Spleen (tissue), 11 donors: ENCODE data around the gene NUP160. TPM values are rescaled to one million over a fixed set of nuclear protein-coding genes. Genes with fewer than 3 reads are reported as not detected.

Source experiments
- DNase-seq: peaks from one replicate; pipeline ENCODE4 v3.0.0-alpha.2; 2020
- H3K27ac ChIP-seq, 8 donors: fragments of 200-600 bp; sonication (generic) in 7 of 8; 1 replicate in 4 of 8; 2 replicates in 4 of 8; pipeline versions ENCODE4 v1.5.0 to v1.8.0; 2016 to 2021; ENCODE audit warnings: inconsistent platforms in 4 of 8, mild to moderate bottlenecking in 4 of 8, moderate library complexity in 1 of 8
- H3K27me3 ChIP-seq, 7 donors: fragments of 200-600 bp; sonication (generic) in 6 of 7; replicated peaks in 1 of 7; 1 replicate in 4 of 7; 2 replicates in 3 of 7; pipeline versions ENCODE4 v1.5.0 to v1.8.0; 2016 to 2021; ENCODE audit warnings: inconsistent platforms in 3 of 7, mild to moderate bottlenecking in 1 of 7
- H3K36me3 ChIP-seq, 6 donors: fragments of 200-600 bp; sonication (generic) in 5 of 6; 1 replicate in 4 of 6; 2 replicates in 2 of 6; pipeline versions ENCODE4 v1.5.0 to v1.8.0; 2016 to 2021; ENCODE audit warnings: inconsistent platforms in 2 of 6
- H3K4me1 ChIP-seq, 6 donors: fragments of 200-600 bp; sonication (generic) in 5 of 6; 1 replicate in 3 of 6; 2 replicates in 3 of 6; pipeline versions ENCODE4 v1.5.0 to v1.8.0; 2016 to 2021; ENCODE audit warnings: inconsistent platforms in 3 of 6
- H3K4me3 ChIP-seq, 8 donors: fragments of 200-600 bp; sonication (generic) in 7 of 8; 1 replicate in 4 of 8; 2 replicates in 4 of 8; pipeline versions ENCODE4 v1.5.0 to v1.8.0; 2016 to 2021; ENCODE audit warnings: inconsistent platforms in 4 of 8, mild to moderate bottlenecking in 4 of 8, moderate library complexity in 2 of 8
- H3K9me3 ChIP-seq, 8 donors: fragments of 200-600 bp; sonication (generic) in 7 of 8; 1 replicate in 4 of 8; 2 replicates in 4 of 8; pipeline versions ENCODE4 v1.5.0 to v1.8.0; 2016 to 2021; ENCODE audit warnings: inconsistent platforms in 4 of 8
- POLR2A ChIP-seq, 3 donors: fragments of 450-650 bp; IDR thresholded peaks; one replicate each; pipeline ENCODE4 v1.5.1; 2017; ENCODE audit warnings: antibody characterized with exemption in 3 of 3, mild to moderate bottlenecking in 1 of 3
- POLR2AphosphoS5 ChIP-seq, 3 donors: sonication (generic); formaldehyde crosslinking; IDR thresholded peaks; one replicate each; pipeline ENCODE4 v1.5.1; 2017; ENCODE audit warnings: antibody characterized with exemption in 3 of 3
- WGBS, 5 donors: extraction: QIAGEN DNeasy Blood & Tissue Kit in 3 of 5; methylation state at CpG; one replicate each; pipeline versions ENCODE4 v1.1.5 to v1.1.7; 2013 to 2018; 5-methylcytosine and 5-hydroxymethylcytosine counted together
- intact Hi-C: fragments of 100-400 bp; cut with DNase I; formaldehyde crosslinking; loops from one replicate; pipeline ENCODE4 v1.15.0; 2023; ENCODE audit warnings: low total_unique reads
- polyA plus RNA-seq, 3 donors: library from polyadenylated mRNA; stranded (reverse); fragments of 200-250 nt; gene quantifications; one replicate each; pipeline ENCODE4 v1.2.1, GENCODE V29; 2013
- total RNA-seq, 7 donors: library from RNA; depleted of rRNA in 3 of 7; stranded (reverse); fragments of >200 nt in 3 of 7; fragmentation: NEBNext Ultra II Directional in 4 of 7; extraction: Animal tissue kit (Norgen Biotek cat#: 25700) in 4 of 7; gene quantifications; one replicate each; pipeline versions ENCODE4 v1.1.0 to v1.2.1, GENCODE V29; 2016 to 2021
- TF ChIP-seq, protein P1 (sequence below), 11 experiments: fragments of 200-600 bp in 7 of 11; fragments of 450-650 bp in 4 of 11; sonication (generic) in 4 of 11; IDR thresholded peaks in 8 of 11; conservative IDR thresholded peaks in 3 of 11; 1 replicate in 7 of 11; 2 replicates in 4 of 11; pipeline versions ENCODE4 v1.4.0 to v1.8.0; 2016 to 2021; ENCODE audit warnings: antibody characterized with exemption in 11 of 11, inconsistent platforms in 4 of 11, mild to moderate bottlenecking in 1 of 11
- donor health status: healthy with polysubstance abuse.
- donor health status: DM: no; HTN: no; CAD: no; lungs with moderate emphysema.
- donor health status: DM: no; HTN: no; CAD: no.
- donor health status: Bipolar disorder and iron deficiency.
- donor health status: healthy.
- donor health status: DM: no; HTN: no; CAD: no.
- donor health status: DM: yes; HTN: yes; CAD: no.

The NUP160 gene
- total and polyA plus RNA-seq, 10 donors = 16.0 to 54.8 (median 41.2) TPM

DNA sequence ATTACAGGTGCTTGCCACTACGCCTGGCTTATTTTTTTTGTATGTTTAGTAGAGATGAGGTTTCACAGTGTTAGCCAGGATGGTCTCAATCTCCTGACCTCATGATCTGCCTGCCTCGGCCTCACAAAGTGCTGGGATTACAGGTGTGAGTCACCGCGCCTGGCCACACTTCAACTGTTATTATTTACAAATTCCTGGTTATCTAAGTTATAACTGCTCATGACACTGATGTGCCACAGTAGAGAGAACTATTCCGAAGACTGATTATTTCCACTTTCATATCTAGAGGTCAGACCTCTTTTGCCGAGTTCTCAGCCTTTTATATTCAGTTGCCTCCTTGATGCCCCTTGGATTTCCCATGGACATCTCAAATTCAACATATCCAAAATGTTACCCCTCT, 3.9 kb upstream of the NUP160 start:
- Histone ChIP-seq H3K4me1 (peaks cover 28 to 94% (median 78%) of the 10 kb centered on the region in 6 donors), H3K27me3 (no peaks in the 10 kb centered on the region), H3K4me3 (no peak overlapping the region), H3K36me3 (no peaks in the 10 kb centered on the region), H3K9me3 (no peaks in the 10 kb centered on the region), H3K27ac (peak overlapping the region in 4 of 8 donors; percentile 56 to 98 (median 74))
- 89 to 95% (median 92%) methylated on average over 6 of the region's 6 CpGs for WGBS, 5 donors
- intact Hi-C loops = loop anchor here (10.0 kb wide), 1 partner anchor 63 kb away; no protein-coding TSS in a partner anchor
- DNase-seq = no peak
- TF ChIP-seq, protein P1, sequence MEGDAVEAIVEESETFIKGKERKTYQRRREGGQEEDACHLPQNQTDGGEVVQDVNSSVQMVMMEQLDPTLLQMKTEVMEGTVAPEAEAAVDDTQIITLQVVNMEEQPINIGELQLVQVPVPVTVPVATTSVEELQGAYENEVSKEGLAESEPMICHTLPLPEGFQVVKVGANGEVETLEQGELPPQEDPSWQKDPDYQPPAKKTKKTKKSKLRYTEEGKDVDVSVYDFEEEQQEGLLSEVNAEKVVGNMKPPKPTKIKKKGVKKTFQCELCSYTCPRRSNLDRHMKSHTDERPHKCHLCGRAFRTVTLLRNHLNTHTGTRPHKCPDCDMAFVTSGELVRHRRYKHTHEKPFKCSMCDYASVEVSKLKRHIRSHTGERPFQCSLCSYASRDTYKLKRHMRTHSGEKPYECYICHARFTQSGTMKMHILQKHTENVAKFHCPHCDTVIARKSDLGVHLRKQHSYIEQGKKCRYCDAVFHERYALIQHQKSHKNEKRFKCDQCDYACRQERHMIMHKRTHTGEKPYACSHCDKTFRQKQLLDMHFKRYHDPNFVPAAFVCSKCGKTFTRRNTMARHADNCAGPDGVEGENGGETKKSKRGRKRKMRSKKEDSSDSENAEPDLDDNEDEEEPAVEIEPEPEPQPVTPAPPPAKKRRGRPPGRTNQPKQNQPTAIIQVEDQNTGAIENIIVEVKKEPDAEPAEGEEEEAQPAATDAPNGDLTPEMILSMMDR (IDR thresholded peaks at IDR 0.05 in 8 of 11, conservative IDR thresholded peaks at IDR 0.05 in 3 of 11) = no peak
- no peak for TF ChIP-seq POLR2AphosphoS5 (IDR thresholded peaks at IDR 0.05)
- TF ChIP-seq POLR2A (IDR thresholded peaks at IDR 0.05) = no peak

DNA sequence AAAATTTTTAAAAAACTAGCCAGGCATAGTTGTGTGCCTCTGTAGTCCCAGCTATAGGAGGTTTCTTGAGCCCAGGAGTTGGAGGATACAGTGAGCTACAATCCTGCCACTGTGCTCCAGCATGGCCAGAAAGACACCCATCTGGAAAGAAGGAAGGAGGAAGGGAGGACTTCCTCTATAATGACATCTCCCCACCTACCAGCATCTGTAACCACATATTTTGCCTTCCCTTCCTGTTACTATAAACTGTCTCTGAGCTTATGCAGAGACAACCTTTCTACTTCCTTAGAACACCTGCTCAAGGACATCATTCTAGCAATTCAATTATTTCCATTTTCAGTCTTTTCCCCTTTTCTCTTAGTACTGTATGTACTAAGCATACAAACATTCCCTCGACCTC, 2.2 kb upstream of the NUP160 start:
- Histone ChIP-seq H3K4me1 (peaks cover 30 to 94% (median 81%) of the 10 kb centered on the region in 6 donors), H3K27me3 (no peaks in the 10 kb centered on the region), H3K27ac (peak overlapping the region in 5 of 8 donors; percentile 56 to 98 (median 70)), H3K4me3 (no peak overlapping the region), H3K36me3 (peaks cover 0 to 15% (median 5%) of the 10 kb centered on the region in 6 donors), H3K9me3 (no peaks in the 10 kb centered on the region)
- 22 to 60% (median 41%) methylated on average over 1 of the region's 1 CpG for WGBS, 5 donors
- DNase-seq = no peak
- intact Hi-C loops = loop anchor here (10.0 kb wide), 1 partner anchor 64 kb away; no protein-coding TSS in a partner anchor
- no peak for TF ChIP-seq POLR2A (IDR thresholded peaks at IDR 0.05)
- TF ChIP-seq POLR2AphosphoS5 (IDR thresholded peaks at IDR 0.05) = no peak
- TF ChIP-seq, protein P1 (IDR thresholded peaks at IDR 0.05 in 8 of 11, conservative IDR thresholded peaks at IDR 0.05 in 3 of 11) = no peak

DNA sequence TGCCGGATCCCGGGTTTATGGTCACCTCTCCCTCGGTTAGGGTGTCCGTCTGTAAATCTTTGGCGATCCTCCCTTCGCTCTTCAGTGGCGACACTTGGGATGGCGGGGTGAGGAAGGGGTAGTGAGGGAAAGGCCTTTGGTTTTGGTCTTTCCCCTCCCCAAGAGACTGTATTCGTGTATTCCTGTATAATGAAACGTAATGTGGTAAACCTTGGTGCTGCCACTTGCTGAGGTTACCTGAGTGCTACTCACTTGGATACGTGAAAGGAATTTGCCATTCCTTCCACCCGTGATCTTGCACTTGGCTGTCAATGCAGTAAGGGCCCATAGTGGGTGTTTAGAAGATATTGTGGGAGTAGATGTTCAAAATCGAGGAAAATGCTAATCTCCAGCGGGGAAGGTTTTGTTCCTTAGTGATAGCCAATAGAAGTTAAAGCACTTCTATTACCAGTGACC, 578 bp upstream of the NUP160 start:
- DNase-seq = no peak
- H3K27ac ChIP-seq = peak overlapping the region; percentile 92 to 98 (median 96)
- TF ChIP-seq, protein P1 (IDR thresholded peaks at IDR 0.05 in 8 of 11, conservative IDR thresholded peaks at IDR 0.05 in 3 of 11) = no peak
- TF ChIP-seq POLR2AphosphoS5 (IDR thresholded peaks at IDR 0.05) (no peak), POLR2A (IDR thresholded peaks at IDR 0.05) (no peak)
- WGBS, 5 donors = 5 to 13% (median 8%) methylated on average over 14 of the region's 14 CpGs
- H3K27me3 ChIP-seq = no peaks in the 10 kb centered on the region
- peaks cover 27 to 94% (median 82%) of the 10 kb centered on the region in 6 donors for H3K4me1 ChIP-seq
- no peaks in the 10 kb centered on the region for H3K9me3 ChIP-seq
- H3K4me3 ChIP-seq = peak overlapping the region; percentile 63 to 96 (median 90)
- intact Hi-C loops = no loop called here
- peaks cover 0 to 31% (median 17%) of the 10 kb centered on the region in 6 donors for H3K36me3 ChIP-seq

DNA sequence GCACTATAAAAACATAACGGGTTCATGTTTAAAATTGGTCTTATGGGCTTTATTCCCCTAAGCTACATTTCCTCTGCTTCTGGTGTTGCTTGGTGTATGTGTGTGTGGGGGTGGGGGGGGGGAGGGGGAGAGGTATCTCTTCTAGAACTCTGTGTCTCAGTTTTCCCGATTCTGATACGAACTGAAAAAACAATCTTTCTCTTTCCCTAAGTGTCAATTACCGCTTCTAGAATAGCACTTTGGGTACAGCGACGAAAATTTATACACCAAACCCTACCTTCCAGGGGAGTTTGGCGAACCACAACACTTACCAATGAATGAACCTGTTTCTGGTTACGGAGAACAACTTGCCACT, 636 bp downstream of the NUP160 start:
- TF ChIP-seq POLR2AphosphoS5 (IDR thresholded peaks at IDR 0.05) = no peak
- TF ChIP-seq, protein P1 (IDR thresholded peaks at IDR 0.05 in 8 of 11, conservative IDR thresholded peaks at IDR 0.05 in 3 of 11) = no peak
- no peak for TF ChIP-seq POLR2A (IDR thresholded peaks at IDR 0.05)
- Histone ChIP-seq H3K27ac (peak overlapping the region; percentile 92 to 98 (median 96)), H3K27me3 (no peaks in the 10 kb centered on the region), H3K4me3 (peak overlapping the region; percentile 63 to 96 (median 90)), H3K36me3 (peaks cover 0 to 43% (median 28%) of the 10 kb centered on the region in 6 donors), H3K4me1 (peaks cover 20 to 94% (median 80%) of the 10 kb centered on the region in 6 donors), H3K9me3 (no peaks in the 10 kb centered on the region)
- WGBS, 5 donors = 5 to 10% (median 6%) methylated on average over 8 of the region's 8 CpGs
- DNase-seq = no peak
- intact Hi-C loops = no loop called here
